A549 (cell line): ENCODE data around the gene DEXI. TPM values are rescaled to one million over a fixed set of nuclear protein-coding genes. Genes with fewer than 3 reads are reported as not detected.

Source experiments
- ATAC-seq, 2 experiments: fragments of 200-7000 bp in 1 of 2; fragments of >200 bp in 1 of 2; cut with Nextera tagmentation in 1 of 2; cut with Tn5 transposase in 1 of 2; 3 replicates each; pipeline versions ENCODE4 v1.8.0 to v1.9.1; 2018 to 2020; ENCODE audit warnings: mild to moderate bottlenecking in 1 of 2, moderate library complexity in 1 of 2
- CTCF ChIA-PET: fragments of 300-600 bp; sonication (Branson Sonifier 250); formaldehyde crosslinking; extraction: SDS; loops from one replicate; lab custom pipeline; 2021; ENCODE audit warnings: antibody characterized with exemption, inconsistent platforms; lab: Yijun Ruan, JAX
- POLR2A ChIA-PET: fragments of 350-600 bp; formaldehyde crosslinking; extraction: SDS; loops from one replicate; lab custom pipeline; 2021; ENCODE audit warnings: antibody characterized with exemption, inconsistent platforms; lab: Yijun Ruan, JAX
- DNase-seq, 2 experiments: peaks; one replicate each; pipeline versions ENCODE4 v3.0.0 to v3.0.0-alpha.2; 2011 to 2016; ENCODE audit warnings: low read depth in 1 of 2, low spot score in 1 of 2
- FAIRE-seq: peaks from 2 replicates; lab custom pipeline; 2011; peaks lifted over from hg19 to GRCh38; lab: Jason Lieb, UNC
- H3K27ac ChIP-seq, 2 experiments: fragments of >200 bp; sonication (Bioruptor Twin); formaldehyde crosslinking; 3 replicates each; pipeline ENCODE4 v1.5.1; 2016 to 2017
- H3K4me1 ChIP-seq: fragments of >200 bp; sonication (Bioruptor Twin); formaldehyde crosslinking; 3 replicates; pipeline ENCODE4 v1.6.1; 2016
- H3K4me2 ChIP-seq: fragments of >200 bp; sonication (Bioruptor Twin); formaldehyde crosslinking; 3 replicates; pipeline ENCODE4 v1.6.1; 2016
- H3K4me3 ChIP-seq: fragments of >200 bp; sonication (Bioruptor Twin); formaldehyde crosslinking; 3 replicates; pipeline ENCODE4 v1.5.1; 2016
- H3K9me3 ChIP-seq: fragments of >200 bp; sonication (Bioruptor Twin); formaldehyde crosslinking; 3 replicates; pipeline ENCODE4 v1.6.1; 2016
- ATOH8 ChIP-seq: fragments of 250-450 bp; sonication (Bioruptor Pico); IDR thresholded peaks from 2 replicates; pipeline ENCODE4 v1.5.0; 2020; ENCODE audit warnings: low read depth, mild to moderate bottlenecking, moderate library complexity
- BCL3 ChIP-seq: fragments of >200 bp; sonication (Bioruptor Twin); formaldehyde crosslinking; IDR thresholded peaks from 3 replicates; pipeline ENCODE4 v1.6.1; 2016
- BHLHE40 ChIP-seq: IDR thresholded peaks from 2 replicates; pipeline ENCODE4 v1.6.1; 2012; ENCODE audit warnings: low read depth, low read length, inconsistent platforms
- CEBPB ChIP-seq, 2 experiments: fragments of >200 bp in 1 of 2; sonication (Bioruptor Twin) in 1 of 2; formaldehyde crosslinking in 1 of 2; IDR thresholded peaks; 2 replicates each; pipeline ENCODE4 v1.6.1; 2012 to 2016
- EHF ChIP-seq: fragments of 250-450 bp; sonication (Bioruptor Pico); IDR thresholded peaks from 2 replicates; pipeline ENCODE4 v1.5.0; 2020; ENCODE audit warnings: mild to moderate bottlenecking
- EHMT2 ChIP-seq: fragments of 200-600 bp; sonication (generic); IDR thresholded peaks from 2 replicates; pipeline ENCODE4 v1.6.1; 2016; ENCODE audit warnings: antibody characterized with exemption, low read depth, mild to moderate bottlenecking, moderate library complexity
- ESRRA ChIP-seq: fragments of 150-350 bp; IDR thresholded peaks from 2 replicates; pipeline ENCODE4 v1.6.1; 2014; ENCODE audit warnings: mild to moderate bottlenecking, low read length, borderline replicate concordance
- GATA3 ChIP-seq: IDR thresholded peaks from 2 replicates; pipeline ENCODE4 v1.6.1; 2012; ENCODE audit warnings: borderline replicate concordance
- HES2 ChIP-seq: fragments of >200 bp; sonication (Bioruptor Twin); formaldehyde crosslinking; IDR thresholded peaks from 2 replicates; pipeline ENCODE4 v1.6.1; 2016
- HEYL ChIP-seq: fragments of 250-450 bp; sonication (Bioruptor Pico); IDR thresholded peaks from 2 replicates; pipeline ENCODE4 v1.8.0; 2021; ENCODE audit warnings: mild to moderate bottlenecking, moderate library complexity
- HMGXB4 ChIP-seq: fragments of 250-450 bp; sonication (Bioruptor Pico); IDR thresholded peaks from 2 replicates; pipeline ENCODE4 v1.5.0; 2021; ENCODE audit warnings: mild to moderate bottlenecking, moderate library complexity, borderline replicate concordance
- HOXB5 ChIP-seq: fragments of 250-450 bp; sonication (Bioruptor Pico); IDR thresholded peaks from 2 replicates; pipeline ENCODE4 v1.5.0; 2020; ENCODE audit warnings: mild to moderate bottlenecking, moderate library complexity
- KDM1A ChIP-seq: fragments of 200-600 bp; sonication (generic); IDR thresholded peaks from 2 replicates; pipeline ENCODE4 v1.6.1; 2016; ENCODE audit warnings: low read depth, mild to moderate bottlenecking
- KDM5A ChIP-seq: fragments of 200-600 bp; sonication (generic); IDR thresholded peaks from 2 replicates; pipeline ENCODE4 v1.6.1; 2016; ENCODE audit warnings: antibody characterized with exemption, mild to moderate bottlenecking
- MAFK ChIP-seq: fragments of 450-650 bp; IDR thresholded peaks from 2 replicates; pipeline ENCODE4 v1.6.1; 2014; ENCODE audit not compliant: partially characterized antibody
- MYC ChIP-seq: IDR thresholded peaks from 2 replicates; pipeline ENCODE4 v1.6.1; 2012; ENCODE audit warnings: mild to moderate bottlenecking, inconsistent platforms, low read length, improper control_type of control experiment, borderline replicate concordance
- NFE2L2 ChIP-seq: fragments of 150-350 bp; conservative IDR thresholded peaks from 2 replicates; pipeline ENCODE4 v1.6.1; 2014; ENCODE audit warnings: low read length
- NPAS2 ChIP-seq: fragments of 250-450 bp; sonication (Bioruptor Pico); IDR thresholded peaks from 2 replicates; pipeline ENCODE4 v1.8.0; 2022; ENCODE audit warnings: mild to moderate bottlenecking, moderate library complexity, borderline replicate concordance
- NR3C1 ChIP-seq: fragments of >200 bp; sonication (Bioruptor Twin); formaldehyde crosslinking; IDR thresholded peaks from 3 replicates; pipeline ENCODE4 v1.6.1; 2017
- PHF8 ChIP-seq: fragments of 200-600 bp; sonication (generic); IDR thresholded peaks from 2 replicates; pipeline ENCODE4 v1.6.1; 2016; ENCODE audit warnings: low read depth, mild to moderate bottlenecking, antibody characterized with exemption, moderate library complexity, borderline replicate concordance
- POLR2AphosphoS2 ChIP-seq: conservative IDR thresholded peaks from 2 replicates; pipeline ENCODE4 v1.6.1; 2012; ENCODE audit warnings: low read length, improper control_type of control experiment, inconsistent platforms
- RCOR1 ChIP-seq: fragments of 150-350 bp; IDR thresholded peaks from 2 replicates; pipeline ENCODE4 v1.6.1; 2014; ENCODE audit warnings: antibody characterized with exemption, low read length, low read depth
- RFX5 ChIP-seq: fragments of 450-650 bp; IDR thresholded peaks from 2 replicates; pipeline ENCODE4 v1.7.1; 2014; ENCODE audit warnings: antibody characterized with exemption, mild to moderate bottlenecking, moderate library complexity
- SMC3 ChIP-seq: fragments of >200 bp; sonication (Bioruptor Twin); formaldehyde crosslinking; IDR thresholded peaks from 3 replicates; pipeline ENCODE4 v1.6.1; 2018; ENCODE audit warnings: inconsistent platforms
- TFCP2L1 ChIP-seq: fragments of 250-450 bp; sonication (Bioruptor Pico); IDR thresholded peaks from 2 replicates; pipeline ENCODE4 v1.5.0; 2021; ENCODE audit warnings: mild to moderate bottlenecking
- USF2 ChIP-seq: fragments of 450-650 bp; IDR thresholded peaks from 2 replicates; pipeline ENCODE4 v1.6.1; 2014; ENCODE audit warnings: antibody characterized with exemption
- ZC3H11A ChIP-seq: fragments of 450-650 bp; IDR thresholded peaks from 2 replicates; pipeline ENCODE4 v1.6.1; 2014; ENCODE audit warnings: antibody characterized with exemption, mild to moderate bottlenecking
- WGBS: methylation state at CpG from one replicate; pipeline ENCODE4 v1.1.6; 2017; ENCODE audit errors: missing lambda C conversion rate; 5-methylcytosine and 5-hydroxymethylcytosine counted together
- polyA plus RNA-seq, 4 experiments: library from polyadenylated mRNA; depleted of rRNA in 3 of 4; stranded (reverse); fragments of >200 nt; fragmentation: RNase III in 1 of 4; extraction: RNeasy Plus Mini Kit Qiagen cat#74134 plus additional on column Dnase treatment in 1 of 4; gene quantifications; 2 replicates in 3 of 4; 3 replicates in 1 of 4; pipeline ENCODE4 v1.2.3, GENCODE V29; 2011 to 2017

Gene DEXI
- polyA plus RNA-seq, 2 of the 4 experiments (the other 2 are of a cell fraction): 22.0 to 34.0 TPM

- H3K4me1 ChIP-seq: no peaks in the 10 kb centered on the region
- ATAC-seq: no peak
- no peak overlapping the region for H3K4me2 ChIP-seq
- no peak overlapping the region for H3K27ac ChIP-seq
- TF ChIP-seq HMGXB4 (CRISPR knock-in tag) (no peak), BHLHE40 (no peak), TFCP2L1 (CRISPR knock-in tag) (no peak)
- WGBS: 2% methylated on average over 5 of the region's 5 CpGs
- DNase-seq: no peak
- H3K9me3 ChIP-seq: no peaks in the 10 kb centered on the region
- FAIRE-seq: no peak
- H3K4me3 ChIP-seq: no peak overlapping the region
- CTCF ChIA-PET: interaction anchor here (0.6 to 1.3 kb wide), 6 partner anchors 8 to 1746 kb away, joined by 3 to 6 read pairs (median 3); no protein-coding TSS in a partner anchor
- POLR2A ChIA-PET: no interaction called here
These were observed 49.4 kb downstream of the DEXI start for GRCh38 chr16:10892782-10893318.

GRCh38 chr16:10889855-10890254 lies 52.4 kb downstream of the DEXI start:
- no peak for FAIRE-seq
- no peak for DNase-seq
- no peaks in the 10 kb centered on the region for H3K4me1 ChIP-seq
- H3K27ac ChIP-seq: no peak overlapping the region
- 7% methylated on average over 4 of the region's 4 CpGs for WGBS
- no peaks in the 10 kb centered on the region for H3K9me3 ChIP-seq
- no peak for ATAC-seq
- POLR2A ChIA-PET: no interaction called here
- CTCF ChIA-PET: interaction anchor here (0.9 to 2.3 kb wide), 4 partner anchors 10 to 376 kb away, joined by 3 to 9 read pairs (median 5); no protein-coding TSS in a partner anchor
- no peak for TF ChIP-seq HES2
- no peak for TF ChIP-seq NFE2L2
- TF ChIP-seq PHF8: no peak
- TF ChIP-seq RFX5: no peak
- TF ChIP-seq NPAS2 (CRISPR knock-in tag): no peak
- TF ChIP-seq KDM1A: no peak
- TF ChIP-seq HOXB5 (CRISPR knock-in tag): no peak
- TF ChIP-seq USF2: no peak
- no peak for TF ChIP-seq HEYL (CRISPR knock-in tag)
- no peak for TF ChIP-seq ATOH8
- no peak for TF ChIP-seq MYC
- TF ChIP-seq CEBPB (IDR thresholded peaks at IDR 0.05): no peak
- TF ChIP-seq EHMT2: no peak
- no peak for TF ChIP-seq BCL3
- no peak overlapping the region for H3K4me2 ChIP-seq
- no peak overlapping the region for H3K4me3 ChIP-seq

- no peak for DNase-seq
- 9% methylated on average over 10 of the region's 10 CpGs for WGBS
- POLR2A ChIA-PET: no interaction called here
These were observed 53.8 kb downstream of the DEXI start for GRCh38 chr16:10888320-10888937.

More at GRCh38 chr16:10888320-10888937, 53.8 kb downstream of the DEXI start:
- Histone ChIP-seq H3K4me1 (no peaks in the 10 kb centered on the region), H3K27ac (no peak overlapping the region), H3K4me3 (no peak overlapping the region), H3K9me3 (no peaks in the 10 kb centered on the region), H3K4me2 (no peak overlapping the region)
- CTCF ChIA-PET: interaction anchor here (1.2 to 2.3 kb wide), 3 partner anchors 30 to 374 kb away, joined by 3 to 9 read pairs (median 3); no protein-coding TSS in a partner anchor
- FAIRE-seq: no peak
- no peak for TF ChIP-seq GATA3
- TF ChIP-seq MAFK: no peak
- TF ChIP-seq ZC3H11A: no peak
- TF ChIP-seq KDM5A: no peak
- no peak for TF ChIP-seq MYC
- TF ChIP-seq POLR2AphosphoS2: no peak
- no peak for TF ChIP-seq EHF (CRISPR knock-in tag)
- TF ChIP-seq CEBPB (IDR thresholded peaks at IDR 0.05): no peak
- no peak for TF ChIP-seq RCOR1
- no peak for TF ChIP-seq NR3C1
- no peak for TF ChIP-seq ESRRA
- no peak for TF ChIP-seq SMC3
- ATAC-seq: no peak
